OCI-LY3 (cell line): Measurements from ENCODE around the gene MYT1.

ENCODE experiments used
- CTCF ChIP-seq: fragments of 200-600, 300-600 bp; sonication (generic); IDR thresholded peaks from 2 replicates; pipeline ENCODE4 v1.5.1; 2014; ENCODE audit warnings: antibody characterized with exemption, low read length, low read depth
- EZH2phosphoT487 ChIP-seq: fragments of 200-600 bp; shearing (Covaris generic); IDR thresholded peaks from 2 replicates; pipeline ENCODE4 v1.6.1; 2018; ENCODE audit warnings: antibody characterized with exemption, mixed run types, low read depth

GRCh38 chr20:64258071-64258823 is 94.0 kb downstream of the MYT1 start:
- no peak for TF ChIP-seq CTCF
- no peak for TF ChIP-seq EZH2phosphoT487
